SU-DHL-6 (cell line): Measurements from ENCODE around the gene THSD4.

Experiments used
- H2AFZ ChIP-seq: fragments of 200-600 bp; sonication (generic); 2 replicates; pipeline ENCODE4 v1.6.1; 2014; ENCODE audit warnings: low read depth, mild to moderate bottlenecking, moderate library complexity, mixed read lengths, antibody characterized with exemption, low read length; ENCODE audit not compliant: severe bottlenecking
- H3F3A ChIP-seq: fragments of 200-600 bp; shearing (Covaris generic); 2 replicates; pipeline ENCODE4 v1.6.0; 2016; ENCODE audit warnings: antibody characterized with exemption, mild to moderate bottlenecking; ENCODE audit not compliant: insufficient read depth
- H3K27ac ChIP-seq: fragments of 200-600 bp; sonication (generic); 2 replicates; pipeline ENCODE4 v1.5.1; 2016; ENCODE audit warnings: low read depth, mild to moderate bottlenecking, low read length, moderate library complexity, mixed read lengths
- H3K27me3 ChIP-seq: fragments of 200-600 bp; sonication (generic), shearing (Covaris generic); 2 replicates; pipeline ENCODE4 v1.6.0; 2014; ENCODE audit warnings: mild to moderate bottlenecking, low read length
- H3K36me3 ChIP-seq: fragments of 200-600 bp; sonication (generic); 2 replicates; pipeline ENCODE4 v1.6.1; 2014; ENCODE audit warnings: mild to moderate bottlenecking, low read length, mixed read lengths
- H3K4me2 ChIP-seq: fragments of 300-600, 200-600 bp; shearing (Covaris generic), sonication (generic); 2 replicates; pipeline ENCODE4 v1.6.0; 2014; ENCODE audit warnings: low read length, low read depth, mild to moderate bottlenecking; ENCODE audit not compliant: poor library complexity, severe bottlenecking
- H3K4me3 ChIP-seq: fragments of 200-600 bp; sonication (generic); 2 replicates; pipeline ENCODE4 v1.5.1; 2014; ENCODE audit warnings: antibody characterized with exemption, low read length, mild to moderate bottlenecking, mixed read lengths; ENCODE audit not compliant: insufficient read depth, poor library complexity, severe bottlenecking
- H3K79me2 ChIP-seq: fragments of 200-600 bp; sonication (generic); 2 replicates; pipeline ENCODE4 v1.6.1; 2014; ENCODE audit warnings: mild to moderate bottlenecking, low read length, moderate library complexity; ENCODE audit not compliant: insufficient read depth
- H3K9ac ChIP-seq: fragments of 200-600 bp; sonication (generic); 2 replicates; pipeline ENCODE4 v1.7.0; 2014; ENCODE audit warnings: mild to moderate bottlenecking, low read length
- H3K9me2 ChIP-seq: fragments of 200-600 bp; sonication (generic); replicated peaks from 2 replicates; pipeline ENCODE4 v1.6.1; 2014; ENCODE audit warnings: low read length; ENCODE audit not compliant: insufficient read depth
- H3K9me3 ChIP-seq: fragments of 200-600 bp; sonication (generic); 2 replicates; pipeline ENCODE4 v1.6.1; 2014; ENCODE audit warnings: low read length, mixed read lengths; ENCODE audit not compliant: insufficient read depth
- H4K20me1 ChIP-seq: fragments of 200-600 bp; sonication (generic); 2 replicates; pipeline ENCODE4 v1.6.1; 2014; ENCODE audit warnings: low read depth, mild to moderate bottlenecking, antibody characterized with exemption, low read length, moderate library complexity, mixed read lengths
- CTCF ChIP-seq: fragments of 200-600 bp; sonication (generic); IDR thresholded peaks from one replicate; pipeline ENCODE4 v1.5.1; 2017; ENCODE audit warnings: antibody characterized with exemption, mild to moderate bottlenecking, low read length, moderate library complexity; ENCODE audit not compliant: insufficient read depth, poor library complexity, severe bottlenecking
- EZH2phosphoT487 ChIP-seq: fragments of 200-600 bp; sonication (generic), shearing (Covaris generic); conservative IDR thresholded peaks from 2 replicates; pipeline ENCODE4 v1.6.1; 2018; ENCODE audit warnings: mild to moderate bottlenecking, antibody characterized with exemption, low read length, moderate library complexity, mixed read lengths

Gene THSD4

GRCh38 chr15:71219645-71220044 is 104.4 kb downstream of the THSD4 start:
- H3K27me3 ChIP-seq, result no peaks in the 10 kb centered on the region

GRCh38 chr15:71220828-71221227 is 105.6 kb downstream of the THSD4 start:
- H3F3A ChIP-seq, result no peaks in the 10 kb centered on the region
- no peaks in the 10 kb centered on the region for H3K27me3 ChIP-seq
- no peaks in the 10 kb centered on the region for H3K9me3 ChIP-seq
- H3K9ac ChIP-seq, result no peak overlapping the region
- no peak overlapping the region for H2AFZ ChIP-seq
- H3K4me2 ChIP-seq, result no peak overlapping the region
- H3K36me3 ChIP-seq, result no peaks in the 10 kb centered on the region
- TF ChIP-seq CTCF (no peak), EZH2phosphoT487 (no peak)
- no peaks in the 10 kb centered on the region for H3K9me2 ChIP-seq
- H3K79me2 ChIP-seq, result no peaks in the 10 kb centered on the region
- H3K4me3 ChIP-seq, result no peak overlapping the region
- no peak overlapping the region for H3K27ac ChIP-seq
- H4K20me1 ChIP-seq, result no peaks in the 10 kb centered on the region

More at GRCh38 chr15:71219645-71220044, 104.4 kb downstream of the THSD4 start:
- Histone ChIP-seq H4K20me1 (no peaks in the 10 kb centered on the region), H3K27ac (no peak overlapping the region), H3K79me2 (no peaks in the 10 kb centered on the region), H3F3A (no peaks in the 10 kb centered on the region), H3K9me2 (no peaks in the 10 kb centered on the region), H3K4me3 (no peak overlapping the region), H3K9me3 (no peaks in the 10 kb centered on the region), H2AFZ (no peak overlapping the region), H3K9ac (no peak overlapping the region), H3K4me2 (no peak overlapping the region), H3K36me3 (no peaks in the 10 kb centered on the region)
- TF ChIP-seq EZH2phosphoT487, result no peak
- TF ChIP-seq CTCF, result no peak

GRCh38 chr15:71221417-71221816 is 106.1 kb downstream of the THSD4 start:
- no peaks in the 10 kb centered on the region for H3K36me3 ChIP-seq
- H2AFZ ChIP-seq, result no peak overlapping the region
- H3K4me2 ChIP-seq, result no peak overlapping the region
- H3K4me3 ChIP-seq, result no peak overlapping the region
- no peaks in the 10 kb centered on the region for H3K79me2 ChIP-seq
- H3F3A ChIP-seq, result no peaks in the 10 kb centered on the region
- no peak overlapping the region for H3K27ac ChIP-seq
- H3K9ac ChIP-seq, result no peak overlapping the region
- no peaks in the 10 kb centered on the region for H3K9me2 ChIP-seq
- H3K27me3 ChIP-seq, result no peaks in the 10 kb centered on the region
- no peak for TF ChIP-seq EZH2phosphoT487
- TF ChIP-seq CTCF, result no peak
- no peaks in the 10 kb centered on the region for H3K9me3 ChIP-seq
- H4K20me1 ChIP-seq, result no peaks in the 10 kb centered on the region
